GM23338 (cell line): ENCODE data around the gene CFAP157. TPM values are rescaled to one million over a fixed set of nuclear protein-coding genes. Genes with fewer than 3 reads are reported as not detected.

Experiments
- ATAC-seq: fragments of 200-7000 bp; cut with Tn5 transposase; 3 replicates; pipeline ENCODE4 v1.9.1; 2020
- DNase-seq: peaks from one replicate; pipeline ENCODE4 v3.0.0-alpha.2; 2015; ENCODE audit warnings: low spot score
- H2AFZ ChIP-seq: fragments of 200-600 bp; sonication (generic); 2 replicates; pipeline ENCODE4 v1.8.0; 2016; ENCODE audit warnings: antibody characterized with exemption, mild to moderate bottlenecking, moderate library complexity
- H3F3A ChIP-seq: fragments of 200-600 bp; sonication (generic); replicated peaks from 2 replicates; pipeline ENCODE4 v1.8.0; 2017; ENCODE audit warnings: antibody characterized with exemption, mixed run types, low read depth
- H3K27ac ChIP-seq: fragments of 200-600 bp; sonication (generic); 2 replicates; pipeline ENCODE4 v1.6.1; 2016; ENCODE audit warnings: low read depth
- H3K27me3 ChIP-seq: fragments of 200-600 bp; sonication (generic); 2 replicates; pipeline ENCODE4 v1.8.0; 2016; ENCODE audit warnings: mild to moderate bottlenecking, mixed run types, moderate library complexity; ENCODE audit not compliant: insufficient read depth
- H3K36me3 ChIP-seq: fragments of 200-600 bp; sonication (generic); 2 replicates; pipeline ENCODE4 v1.8.0; 2016; ENCODE audit warnings: mild to moderate bottlenecking; ENCODE audit not compliant: insufficient read depth
- H3K4me1 ChIP-seq: fragments of 200-600 bp; sonication (generic); 2 replicates; pipeline ENCODE4 v1.8.0; 2016; ENCODE audit warnings: mild to moderate bottlenecking, moderate library complexity; ENCODE audit not compliant: insufficient read depth
- H3K4me2 ChIP-seq: fragments of 200-600 bp; sonication (generic); 2 replicates; pipeline ENCODE4 v1.7.1; 2017; ENCODE audit warnings: mixed run types
- H3K4me3 ChIP-seq: fragments of 200-600 bp; sonication (generic); 2 replicates; pipeline ENCODE4 v1.6.1; 2016; ENCODE audit warnings: mixed run types
- H3K79me2 ChIP-seq: fragments of 200-600 bp; sonication (generic); replicated peaks from 2 replicates; pipeline ENCODE4 v1.8.0; 2017; ENCODE audit warnings: mild to moderate bottlenecking; ENCODE audit not compliant: insufficient read depth
- H3K9me2 ChIP-seq: fragments of 200-600 bp; sonication (generic); 2 replicates; pipeline ENCODE4 v1.8.0; 2017; ENCODE audit not compliant: insufficient read depth
- H4K20me1 ChIP-seq: fragments of 200-600 bp; sonication (generic); replicated peaks from 2 replicates; pipeline ENCODE4 v1.8.0; 2017; ENCODE audit warnings: mild to moderate bottlenecking; ENCODE audit not compliant: insufficient read depth
- H3K27ac Mint-ChIP-seq: 2 replicates; pipeline ENCODE4 v1.8.0; 2020; ENCODE audit warnings: inconsistent platforms, mild to moderate bottlenecking, moderate library complexity, mixed read lengths
- H3K27me3 Mint-ChIP-seq: 3 replicates; pipeline ENCODE4 v1.8.0; 2022; ENCODE audit warnings: low read depth, mild to moderate bottlenecking, moderate library complexity, mixed read lengths, inconsistent platforms; ENCODE audit not compliant: insufficient read depth, poor library complexity
- H3K36me3 Mint-ChIP-seq: 3 replicates; pipeline ENCODE4 v1.8.0; 2021; ENCODE audit warnings: low read depth, mild to moderate bottlenecking, inconsistent platforms, moderate library complexity, mixed read lengths
- H3K4me1 Mint-ChIP-seq: 3 replicates; pipeline ENCODE4 v1.8.0; 2020; ENCODE audit warnings: mild to moderate bottlenecking, inconsistent platforms, mixed read lengths
- H3K4me3 Mint-ChIP-seq: 3 replicates; pipeline ENCODE4 v1.8.0; 2021; ENCODE audit warnings: moderate library complexity, mild to moderate bottlenecking, inconsistent platforms, mixed read lengths
- H3K9me3 Mint-ChIP-seq: 3 replicates; pipeline ENCODE4 v1.8.0; 2020; ENCODE audit warnings: moderate library complexity, mild to moderate bottlenecking, inconsistent platforms, mixed read lengths
- CREB1 ChIP-seq: fragments of 250-450 bp; sonication (Bioruptor Pico); IDR thresholded peaks from 2 replicates; pipeline ENCODE4 v1.5.0; 2020; ENCODE audit warnings: low read depth, mild to moderate bottlenecking, moderate library complexity
- EZH2 ChIP-seq: fragments of 200-600 bp; sonication (generic); IDR thresholded peaks from one replicate; pipeline ENCODE4 v1.8.0; 2017; ENCODE audit warnings: antibody characterized with exemption, mild to moderate bottlenecking, low read depth; ENCODE audit not compliant: unreplicated experiment
- JUNB ChIP-seq: IDR thresholded peaks from one replicate; pipeline ENCODE4 v1.6.1; 2016; ENCODE audit warnings: antibody characterized with exemption; ENCODE audit not compliant: unreplicated experiment
- NANOG ChIP-seq: IDR thresholded peaks from 2 replicates; pipeline ENCODE4 v1.6.1; 2016; ENCODE audit warnings: antibody characterized with exemption, borderline replicate concordance
- POLR2AphosphoS5 ChIP-seq: IDR thresholded peaks from 2 replicates; pipeline ENCODE4 v1.6.1; 2016; ENCODE audit warnings: antibody characterized with exemption, low read depth
- ZNF114 ChIP-seq: fragments of 250-450 bp; sonication (Bioruptor Pico); IDR thresholded peaks from 2 replicates; pipeline ENCODE4 v1.5.0; 2020; ENCODE audit warnings: mild to moderate bottlenecking, moderate library complexity
- ZNF331 ChIP-seq: fragments of 250-450 bp; sonication (Bioruptor Pico); IDR thresholded peaks from 2 replicates; pipeline ENCODE4 v1.5.0; 2020; ENCODE audit warnings: low read depth, mild to moderate bottlenecking, moderate library complexity
- polyA plus RNA-seq: library from polyadenylated mRNA; unstranded; fragments of >200 nt; fragmentation: Nextera tagmentation; extraction: Ambion mirVana; gene quantifications from 2 replicates; pipeline ENCODE4 v1.2.1, GENCODE V29; 2016
- total RNA-seq: library from RNA; depleted of rRNA; stranded (reverse); fragments of >200 nt; shearing (Covaris generic); gene quantifications from 2 replicates; pipeline ENCODE4 v1.2.3, GENCODE V29; 2014
- TF ChIP-seq, protein P1 (sequence below): fragments of 250-450 bp; sonication (Bioruptor Pico); IDR thresholded peaks from 2 replicates; pipeline ENCODE4 v1.5.0; 2020; ENCODE audit warnings: mild to moderate bottlenecking, moderate library complexity
- TF ChIP-seq, protein P2 (sequence below): IDR thresholded peaks from one replicate; pipeline ENCODE4 v1.6.1; 2018; ENCODE audit warnings: antibody characterized with exemption; ENCODE audit not compliant: unreplicated experiment
- TF ChIP-seq, protein P3 (sequence below): IDR thresholded peaks from 2 replicates; pipeline ENCODE4 v1.6.1; 2016; ENCODE audit warnings: antibody characterized with exemption

The CFAP157 gene
- total and polyA plus RNA-seq, 2 experiments from 2014 or later: 0.17 to 0.55 TPM

DNA sequence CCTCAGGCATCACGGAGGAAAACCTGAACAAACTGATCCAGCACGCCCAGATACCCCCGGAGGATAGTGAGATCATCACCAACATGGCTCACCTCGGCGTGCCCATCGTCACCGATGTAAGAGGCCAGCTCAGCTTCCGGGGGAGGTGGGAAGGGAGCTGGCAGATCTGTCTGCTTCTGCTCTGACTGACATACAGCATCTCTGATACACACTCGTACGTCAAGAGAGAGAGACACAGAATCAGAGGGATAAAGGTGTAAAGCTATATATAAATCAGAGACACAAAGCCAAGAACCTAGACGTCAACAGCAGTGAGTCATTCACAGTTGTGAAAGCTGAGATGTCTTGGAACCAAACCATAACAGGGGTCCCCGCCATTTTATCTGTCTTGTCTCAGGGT lies 30.1 kb upstream of the CFAP157 start:
- no peaks in the 10 kb centered on the region for H3K4me1 Mint-ChIP-seq
- H3K27ac Mint-ChIP-seq: no peak overlapping the region
- Histone ChIP-seq H4K20me1 (no peaks in the 10 kb centered on the region; the same call in 1 of the 2 replicates), H3K9me2 (no peaks in the 10 kb centered on the region), H3K79me2 (no peaks in the 10 kb centered on the region), H3K27me3 (no peaks in the 10 kb centered on the region), H3K4me3 (no peak overlapping the region), H3F3A (no peaks in the 10 kb centered on the region), H3K4me1 (no peaks in the 10 kb centered on the region), H3K27ac (no peak overlapping the region), H3K36me3 (peaks cover 13% of the 10 kb centered on the region), H2AFZ (no peak overlapping the region), H3K4me2 (no peak overlapping the region)
- no peak for DNase-seq
- no peak for ATAC-seq
- H3K9me3 Mint-ChIP-seq: no peaks in the 10 kb centered on the region
- H3K36me3 Mint-ChIP-seq: peaks cover 28% of the 10 kb centered on the region; the same call in 2 of the 3 replicates
- no peaks in the 10 kb centered on the region for H3K27me3 Mint-ChIP-seq
- TF ChIP-seq, protein P1, sequence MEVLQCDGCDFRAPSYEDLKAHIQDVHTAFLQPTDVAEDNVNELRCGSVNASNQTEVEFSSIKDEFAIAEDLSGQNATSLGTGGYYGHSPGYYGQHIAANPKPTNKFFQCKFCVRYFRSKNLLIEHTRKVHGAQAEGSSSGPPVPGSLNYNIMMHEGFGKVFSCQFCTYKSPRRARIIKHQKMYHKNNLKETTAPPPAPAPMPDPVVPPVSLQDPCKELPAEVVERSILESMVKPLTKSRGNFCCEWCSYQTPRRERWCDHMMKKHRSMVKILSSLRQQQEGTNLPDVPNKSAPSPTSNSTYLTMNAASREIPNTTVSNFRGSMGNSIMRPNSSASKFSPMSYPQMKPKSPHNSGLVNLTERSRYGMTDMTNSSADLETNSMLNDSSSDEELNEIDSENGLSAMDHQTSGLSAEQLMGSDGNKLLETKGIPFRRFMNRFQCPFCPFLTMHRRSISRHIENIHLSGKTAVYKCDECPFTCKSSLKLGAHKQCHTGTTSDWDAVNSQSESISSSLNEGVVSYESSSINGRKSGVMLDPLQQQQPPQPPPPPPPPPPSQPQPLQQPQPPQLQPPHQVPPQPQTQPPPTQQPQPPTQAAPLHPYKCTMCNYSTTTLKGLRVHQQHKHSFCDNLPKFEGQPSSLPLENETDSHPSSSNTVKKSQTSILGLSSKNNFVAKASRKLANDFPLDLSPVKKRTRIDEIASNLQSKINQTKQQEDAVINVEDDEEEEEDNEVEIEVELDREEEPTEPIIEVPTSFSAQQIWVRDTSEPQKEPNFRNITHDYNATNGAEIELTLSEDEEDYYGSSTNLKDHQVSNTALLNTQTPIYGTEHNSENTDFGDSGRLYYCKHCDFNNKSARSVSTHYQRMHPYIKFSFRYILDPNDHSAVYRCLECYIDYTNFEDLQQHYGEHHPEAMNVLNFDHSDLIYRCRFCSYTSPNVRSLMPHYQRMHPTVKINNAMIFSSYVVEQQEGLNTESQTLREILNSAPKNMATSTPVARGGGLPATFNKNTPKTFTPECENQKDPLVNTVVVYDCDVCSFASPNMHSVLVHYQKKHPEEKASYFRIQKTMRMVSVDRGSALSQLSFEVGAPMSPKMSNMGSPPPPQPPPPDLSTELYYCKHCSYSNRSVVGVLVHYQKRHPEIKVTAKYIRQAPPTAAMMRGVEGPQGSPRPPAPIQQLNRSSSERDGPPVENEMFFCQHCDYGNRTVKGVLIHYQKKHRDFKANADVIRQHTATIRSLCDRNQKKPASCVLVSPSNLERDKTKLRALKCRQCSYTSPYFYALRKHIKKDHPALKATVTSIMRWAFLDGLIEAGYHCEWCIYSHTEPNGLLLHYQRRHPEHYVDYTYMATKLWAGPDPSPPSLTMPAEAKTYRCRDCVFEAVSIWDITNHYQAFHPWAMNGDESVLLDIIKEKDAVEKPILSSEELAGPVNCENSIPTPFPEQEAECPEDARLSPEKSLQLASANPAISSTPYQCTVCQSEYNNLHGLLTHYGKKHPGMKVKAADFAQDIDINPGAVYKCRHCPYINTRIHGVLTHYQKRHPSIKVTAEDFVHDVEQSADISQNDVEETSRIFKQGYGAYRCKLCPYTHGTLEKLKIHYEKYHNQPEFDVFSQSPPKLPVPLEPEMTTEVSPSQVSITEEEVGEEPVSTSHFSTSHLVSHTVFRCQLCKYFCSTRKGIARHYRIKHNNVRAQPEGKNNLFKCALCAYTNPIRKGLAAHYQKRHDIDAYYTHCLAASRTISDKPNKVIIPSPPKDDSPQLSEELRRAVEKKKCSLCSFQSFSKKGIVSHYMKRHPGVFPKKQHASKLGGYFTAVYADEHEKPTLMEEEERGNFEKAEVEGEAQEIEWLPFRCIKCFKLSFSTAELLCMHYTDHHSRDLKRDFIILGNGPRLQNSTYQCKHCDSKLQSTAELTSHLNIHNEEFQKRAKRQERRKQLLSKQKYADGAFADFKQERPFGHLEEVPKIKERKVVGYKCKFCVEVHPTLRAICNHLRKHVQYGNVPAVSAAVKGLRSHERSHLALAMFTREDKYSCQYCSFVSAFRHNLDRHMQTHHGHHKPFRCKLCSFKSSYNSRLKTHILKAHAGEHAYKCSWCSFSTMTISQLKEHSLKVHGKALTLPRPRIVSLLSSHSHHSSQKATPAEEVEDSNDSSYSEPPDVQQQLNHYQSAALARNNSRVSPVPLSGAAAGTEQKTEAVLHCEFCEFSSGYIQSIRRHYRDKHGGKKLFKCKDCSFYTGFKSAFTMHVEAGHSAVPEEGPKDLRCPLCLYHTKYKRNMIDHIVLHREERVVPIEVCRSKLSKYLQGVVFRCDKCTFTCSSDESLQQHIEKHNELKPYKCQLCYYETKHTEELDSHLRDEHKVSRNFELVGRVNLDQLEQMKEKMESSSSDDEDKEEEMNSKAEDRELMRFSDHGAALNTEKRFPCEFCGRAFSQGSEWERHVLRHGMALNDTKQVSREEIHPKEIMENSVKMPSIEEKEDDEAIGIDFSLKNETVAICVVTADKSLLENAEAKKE: no peak
- TF ChIP-seq NANOG: no peak
- no peak for TF ChIP-seq EZH2
- TF ChIP-seq POLR2AphosphoS5: no peak
- no peak for TF ChIP-seq CREB1 (CRISPR knock-in tag)
- no peak for TF ChIP-seq ZNF331 (CRISPR knock-in tag)
- no peak for TF ChIP-seq ZNF114
- TF ChIP-seq JUNB: no peak
- TF ChIP-seq, protein P2, sequence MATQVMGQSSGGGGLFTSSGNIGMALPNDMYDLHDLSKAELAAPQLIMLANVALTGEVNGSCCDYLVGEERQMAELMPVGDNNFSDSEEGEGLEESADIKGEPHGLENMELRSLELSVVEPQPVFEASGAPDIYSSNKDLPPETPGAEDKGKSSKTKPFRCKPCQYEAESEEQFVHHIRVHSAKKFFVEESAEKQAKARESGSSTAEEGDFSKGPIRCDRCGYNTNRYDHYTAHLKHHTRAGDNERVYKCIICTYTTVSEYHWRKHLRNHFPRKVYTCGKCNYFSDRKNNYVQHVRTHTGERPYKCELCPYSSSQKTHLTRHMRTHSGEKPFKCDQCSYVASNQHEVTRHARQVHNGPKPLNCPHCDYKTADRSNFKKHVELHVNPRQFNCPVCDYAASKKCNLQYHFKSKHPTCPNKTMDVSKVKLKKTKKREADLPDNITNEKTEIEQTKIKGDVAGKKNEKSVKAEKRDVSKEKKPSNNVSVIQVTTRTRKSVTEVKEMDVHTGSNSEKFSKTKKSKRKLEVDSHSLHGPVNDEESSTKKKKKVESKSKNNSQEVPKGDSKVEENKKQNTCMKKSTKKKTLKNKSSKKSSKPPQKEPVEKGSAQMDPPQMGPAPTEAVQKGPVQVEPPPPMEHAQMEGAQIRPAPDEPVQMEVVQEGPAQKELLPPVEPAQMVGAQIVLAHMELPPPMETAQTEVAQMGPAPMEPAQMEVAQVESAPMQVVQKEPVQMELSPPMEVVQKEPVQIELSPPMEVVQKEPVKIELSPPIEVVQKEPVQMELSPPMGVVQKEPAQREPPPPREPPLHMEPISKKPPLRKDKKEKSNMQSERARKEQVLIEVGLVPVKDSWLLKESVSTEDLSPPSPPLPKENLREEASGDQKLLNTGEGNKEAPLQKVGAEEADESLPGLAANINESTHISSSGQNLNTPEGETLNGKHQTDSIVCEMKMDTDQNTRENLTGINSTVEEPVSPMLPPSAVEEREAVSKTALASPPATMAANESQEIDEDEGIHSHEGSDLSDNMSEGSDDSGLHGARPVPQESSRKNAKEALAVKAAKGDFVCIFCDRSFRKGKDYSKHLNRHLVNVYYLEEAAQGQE: no peak
- TF ChIP-seq, protein P3, sequence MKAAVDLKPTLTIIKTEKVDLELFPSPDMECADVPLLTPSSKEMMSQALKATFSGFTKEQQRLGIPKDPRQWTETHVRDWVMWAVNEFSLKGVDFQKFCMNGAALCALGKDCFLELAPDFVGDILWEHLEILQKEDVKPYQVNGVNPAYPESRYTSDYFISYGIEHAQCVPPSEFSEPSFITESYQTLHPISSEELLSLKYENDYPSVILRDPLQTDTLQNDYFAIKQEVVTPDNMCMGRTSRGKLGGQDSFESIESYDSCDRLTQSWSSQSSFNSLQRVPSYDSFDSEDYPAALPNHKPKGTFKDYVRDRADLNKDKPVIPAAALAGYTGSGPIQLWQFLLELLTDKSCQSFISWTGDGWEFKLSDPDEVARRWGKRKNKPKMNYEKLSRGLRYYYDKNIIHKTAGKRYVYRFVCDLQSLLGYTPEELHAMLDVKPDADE: no peak
- no peak overlapping the region for H3K4me3 Mint-ChIP-seq
